Middle frontal gyrus (tissue), 1 donor: Measurements from ENCODE around the gene SMAD7.

Experiments used
- DNase-seq: peaks from one replicate; pipeline ENCODE4 v3.0.0-alpha.2; 2015; ENCODE audit warnings: low spot score; ENCODE audit errors: extremely low spot score

Gene SMAD7, protein sequence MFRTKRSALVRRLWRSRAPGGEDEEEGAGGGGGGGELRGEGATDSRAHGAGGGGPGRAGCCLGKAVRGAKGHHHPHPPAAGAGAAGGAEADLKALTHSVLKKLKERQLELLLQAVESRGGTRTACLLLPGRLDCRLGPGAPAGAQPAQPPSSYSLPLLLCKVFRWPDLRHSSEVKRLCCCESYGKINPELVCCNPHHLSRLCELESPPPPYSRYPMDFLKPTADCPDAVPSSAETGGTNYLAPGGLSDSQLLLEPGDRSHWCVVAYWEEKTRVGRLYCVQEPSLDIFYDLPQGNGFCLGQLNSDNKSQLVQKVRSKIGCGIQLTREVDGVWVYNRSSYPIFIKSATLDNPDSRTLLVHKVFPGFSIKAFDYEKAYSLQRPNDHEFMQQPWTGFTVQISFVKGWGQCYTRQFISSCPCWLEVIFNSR

DNA sequence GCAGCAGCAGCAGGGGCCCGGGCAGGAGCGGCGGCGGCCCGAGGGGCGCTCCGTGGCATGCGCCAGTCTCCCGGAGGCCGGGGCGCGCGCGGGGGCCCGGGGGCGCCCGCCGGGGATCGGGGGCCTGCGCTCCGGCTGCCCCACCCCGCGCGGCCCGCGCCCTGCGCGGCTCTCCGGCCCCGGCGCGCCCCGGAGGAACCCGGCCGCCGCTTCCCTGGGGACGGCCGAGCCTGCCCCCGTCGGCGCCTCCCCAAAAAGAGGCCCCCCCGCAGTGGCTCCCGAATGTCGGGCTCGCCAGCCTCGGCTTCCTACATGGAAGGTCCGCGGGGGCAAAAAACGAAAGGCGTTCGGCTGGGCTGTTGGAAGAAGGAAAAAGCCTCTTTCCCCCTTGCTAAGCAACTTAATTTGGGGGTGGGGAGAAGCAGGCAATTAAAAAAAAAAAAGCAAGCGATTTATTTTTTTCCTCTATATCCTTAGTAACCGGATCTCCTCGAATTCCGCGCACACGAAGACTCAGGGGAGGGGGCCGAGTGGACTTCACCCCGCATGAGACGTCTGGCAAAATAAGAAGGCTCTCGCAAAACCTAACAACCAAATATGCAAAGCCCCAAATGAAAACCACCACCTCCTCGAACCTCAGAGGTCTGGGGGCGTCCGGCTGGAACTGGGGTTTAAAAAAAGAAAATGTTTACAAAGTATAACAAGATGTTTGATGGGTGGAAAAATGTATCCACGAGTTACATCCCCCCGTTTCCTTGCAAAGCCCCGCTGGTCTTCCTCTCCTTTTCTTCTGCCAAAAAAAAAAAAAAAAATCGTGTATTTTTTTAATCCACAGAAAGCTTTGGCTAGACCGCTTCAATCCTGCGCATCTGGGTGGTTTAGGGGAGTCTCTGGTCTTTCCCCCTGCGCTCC, at the start of gene SMAD7:
Gene SMAD7 (minus strand): TSS at position 430 of the 912 bp plus-strand sequence. CDS start 541 bp downstream, outside the sequence.
- DNase-seq: no peak

DNA sequence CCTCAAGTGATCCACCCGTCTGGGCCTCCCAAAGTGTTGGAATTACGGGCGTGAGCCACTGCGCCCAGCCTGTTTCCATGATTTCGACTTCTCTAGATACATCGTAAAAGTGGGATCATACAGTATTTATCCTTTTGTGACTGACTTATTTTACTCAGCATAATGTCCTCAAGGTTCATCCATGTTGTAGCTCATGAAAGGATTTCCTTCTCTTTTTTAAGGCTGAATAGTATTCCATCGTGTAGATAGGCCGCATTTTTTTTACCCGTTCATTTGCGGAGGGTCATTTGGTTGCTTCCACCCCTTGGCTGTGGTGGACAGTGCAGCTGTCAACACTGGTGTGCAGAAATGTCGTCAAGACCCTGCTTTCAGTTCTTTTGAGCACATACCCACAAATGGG, 48.8 kb upstream of the SMAD7 start:
- no peak for DNase-seq

DNA sequence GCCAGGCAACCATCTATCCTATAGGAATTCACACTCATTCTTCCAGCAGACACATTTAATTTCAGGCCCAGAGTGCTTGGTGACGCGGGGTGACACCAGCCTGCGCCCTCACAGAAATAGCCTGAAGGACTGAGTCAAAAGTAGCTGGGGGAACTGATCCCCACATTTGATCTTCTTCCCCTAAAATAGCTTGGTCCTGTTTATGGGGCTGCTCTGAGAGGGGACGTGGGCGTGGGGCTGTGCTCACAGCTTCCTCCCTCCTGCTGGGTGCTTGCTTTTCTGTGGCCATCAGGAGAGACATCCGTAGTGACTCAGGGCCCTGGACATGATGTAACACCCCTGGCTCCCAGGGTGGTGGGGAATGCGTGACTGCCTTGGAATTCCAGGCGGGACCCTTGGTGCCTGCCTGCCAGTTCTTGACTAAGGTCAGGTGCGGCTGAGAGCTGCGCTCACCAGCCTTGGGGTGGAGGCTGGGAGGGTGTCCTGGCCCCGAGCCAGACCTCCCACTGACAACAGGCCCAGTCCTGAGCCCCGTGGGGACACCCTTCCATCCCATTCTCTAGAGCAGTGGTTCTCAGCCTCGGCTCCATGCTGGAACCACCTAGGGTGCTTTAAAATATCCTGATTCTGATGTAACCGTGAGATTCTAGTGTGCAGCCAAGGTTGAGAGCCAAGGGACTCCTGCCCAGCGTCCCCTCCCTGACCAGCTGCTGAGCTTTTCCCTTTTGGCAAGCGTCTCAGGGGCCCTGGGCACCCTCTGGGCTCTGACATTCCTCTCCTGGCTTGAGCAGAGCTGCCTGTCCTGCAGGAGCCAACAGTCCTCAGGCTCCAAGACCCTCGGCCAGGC, 47.4 kb upstream of the SMAD7 start:
- DNase-seq: no peak

DNA sequence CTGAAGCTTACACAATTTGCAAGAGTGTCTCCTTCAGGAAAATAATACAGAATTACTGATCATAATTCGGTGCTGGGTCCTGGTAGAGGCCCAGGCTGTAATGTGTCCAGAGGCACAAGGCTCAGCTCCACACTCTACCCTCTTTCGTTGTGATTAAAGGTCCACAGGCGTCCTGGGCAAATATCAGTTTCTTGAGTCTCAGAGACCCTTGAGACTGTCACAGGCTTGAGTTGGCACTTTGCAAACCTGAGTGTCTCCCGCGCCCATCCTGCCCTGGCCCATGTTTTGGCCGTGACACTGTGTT, 46.9 kb upstream of the SMAD7 start:
- no peak for DNase-seq

DNA sequence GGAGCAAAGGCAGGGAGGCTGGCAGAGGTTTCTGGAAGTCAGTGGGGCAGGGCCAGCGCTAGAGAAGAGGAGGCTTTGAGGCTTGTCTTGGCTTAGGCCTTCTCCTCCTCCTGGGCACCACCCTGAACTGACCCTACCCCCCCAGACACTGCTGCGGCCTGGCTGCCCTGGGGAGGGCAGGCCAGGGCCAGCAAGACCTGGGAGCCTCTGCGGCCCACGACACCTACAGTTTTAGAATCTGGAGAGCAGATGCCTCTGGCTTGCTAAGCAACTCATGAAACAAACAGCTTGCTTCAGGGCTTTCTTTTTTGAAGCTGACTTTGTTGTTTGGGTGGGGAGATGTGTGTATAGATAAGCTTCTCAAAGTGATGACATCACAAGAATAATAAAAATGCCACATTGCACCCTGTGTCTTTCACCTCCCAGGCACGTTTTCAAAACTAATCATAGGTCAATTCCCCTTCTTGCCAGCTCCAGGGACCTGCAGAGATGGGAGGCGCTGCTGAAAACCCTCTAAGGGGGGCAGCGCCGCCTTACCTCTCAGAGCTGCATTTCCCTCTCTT, 46.2 kb upstream of the SMAD7 start:
- no peak for DNase-seq

DNA sequence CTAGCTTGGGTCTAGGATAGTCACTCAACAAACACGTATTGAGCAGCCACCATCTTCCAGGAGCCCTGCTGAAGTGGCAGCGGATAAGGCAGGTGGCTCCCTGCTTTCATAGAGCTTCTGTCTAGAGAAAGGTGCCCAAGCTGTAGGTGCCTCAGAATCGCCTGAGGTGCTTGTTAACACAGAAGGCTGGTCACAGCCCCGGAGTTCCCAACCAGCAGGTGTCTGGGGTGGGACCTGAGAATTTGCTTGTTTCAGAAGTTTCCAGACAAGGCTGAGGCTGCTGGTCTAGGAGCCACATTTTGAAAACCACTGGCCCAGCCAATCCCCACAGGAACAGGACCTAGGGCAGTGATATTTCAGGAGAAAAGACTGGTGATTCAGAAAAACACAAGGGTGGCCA, 45.3 kb upstream of the SMAD7 start:
- DNase-seq: no peak

DNA sequence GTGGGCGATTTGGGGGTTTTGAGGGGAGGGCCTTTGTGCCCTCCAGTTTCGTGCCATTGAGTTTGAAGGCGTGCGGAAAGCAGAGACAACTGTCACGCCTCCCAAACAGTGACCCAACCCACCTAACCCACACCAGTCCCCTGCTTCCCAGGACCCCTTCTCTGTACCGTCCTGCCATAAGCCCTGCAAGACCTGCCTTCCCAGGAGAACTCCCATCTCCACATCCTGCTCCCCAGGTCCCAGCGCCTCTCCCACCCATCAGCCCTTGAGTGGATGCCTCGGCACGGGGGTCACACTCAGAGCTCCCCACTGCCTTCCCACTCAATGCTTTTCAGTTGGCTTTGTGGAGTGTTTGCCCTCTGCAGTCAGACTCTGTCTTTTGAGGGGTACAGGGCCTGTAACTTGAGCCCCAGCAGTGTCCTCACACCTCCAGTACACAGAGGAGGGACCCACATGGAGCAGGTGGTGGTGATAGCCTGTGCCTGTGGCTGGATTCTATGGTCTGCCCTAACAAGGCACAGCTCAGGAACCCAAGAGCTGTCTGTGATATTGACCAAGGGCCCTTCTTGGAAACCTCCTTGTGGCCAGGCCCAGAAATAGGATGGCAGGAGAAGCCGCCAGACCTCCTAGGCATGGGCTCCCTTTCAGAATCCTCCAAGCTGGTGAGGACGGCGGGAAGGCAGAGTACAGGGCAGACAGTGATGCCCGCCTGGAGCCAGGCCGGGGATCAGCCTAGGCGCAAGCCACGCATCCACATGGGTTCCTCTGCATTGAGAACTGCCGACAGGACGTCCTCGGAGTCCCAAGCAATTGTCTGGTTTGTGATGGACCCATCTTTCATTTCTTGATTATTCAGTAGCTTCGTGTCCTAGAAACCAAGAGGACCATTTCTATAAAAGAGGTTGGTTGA, 44.4 kb upstream of the SMAD7 start:
- DNase-seq: no peak

DNA sequence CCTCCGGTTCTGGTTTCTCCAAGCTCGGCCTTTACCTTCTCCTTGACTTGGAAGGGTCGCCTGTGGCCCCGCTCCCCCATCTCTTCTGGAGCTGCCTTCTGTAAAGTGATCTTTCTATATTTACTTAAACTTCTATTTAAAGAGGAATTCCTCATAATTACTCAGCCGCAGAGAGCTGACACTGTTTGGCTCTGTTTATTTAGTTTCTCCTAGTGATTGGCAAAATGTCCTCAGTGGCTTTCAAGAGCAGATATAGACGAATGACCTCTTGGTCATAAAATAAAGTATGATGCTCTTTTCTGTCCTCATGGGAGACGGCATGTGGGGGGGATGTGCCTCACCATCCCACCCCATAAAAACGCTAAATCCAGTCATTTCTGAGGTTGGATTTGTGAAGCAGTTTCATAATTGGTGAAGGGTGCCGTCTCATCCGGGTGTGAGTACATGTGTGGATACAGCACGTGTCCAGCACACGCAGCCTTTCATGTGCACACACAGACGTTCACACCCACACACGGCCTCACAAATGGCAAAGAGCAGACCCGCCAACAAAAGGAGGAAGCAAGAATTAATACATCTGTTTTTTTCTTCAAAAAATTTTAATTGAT, 43.4 kb upstream of the SMAD7 start:
- no peak for DNase-seq

DNA sequence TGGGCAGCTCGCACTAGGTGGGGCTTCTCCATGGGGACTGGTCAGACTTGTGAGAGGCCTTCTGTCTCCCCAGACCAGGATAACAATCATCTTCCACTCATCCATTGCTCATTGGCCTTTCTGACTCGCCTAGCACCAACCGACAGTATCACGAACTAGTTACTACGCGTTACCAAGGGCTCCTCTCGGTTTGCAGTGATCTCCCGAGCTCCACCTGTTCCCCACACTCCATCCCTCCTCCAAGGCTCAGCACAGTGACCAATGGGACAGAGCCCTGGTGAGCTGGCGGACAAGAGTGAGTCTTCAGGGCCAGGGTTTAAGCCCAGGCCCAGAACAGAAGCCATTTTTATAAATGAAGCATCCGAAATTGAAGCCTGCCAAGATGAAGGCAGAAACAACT, 42.8 kb upstream of the SMAD7 start:
- no peak for DNase-seq

DNA sequence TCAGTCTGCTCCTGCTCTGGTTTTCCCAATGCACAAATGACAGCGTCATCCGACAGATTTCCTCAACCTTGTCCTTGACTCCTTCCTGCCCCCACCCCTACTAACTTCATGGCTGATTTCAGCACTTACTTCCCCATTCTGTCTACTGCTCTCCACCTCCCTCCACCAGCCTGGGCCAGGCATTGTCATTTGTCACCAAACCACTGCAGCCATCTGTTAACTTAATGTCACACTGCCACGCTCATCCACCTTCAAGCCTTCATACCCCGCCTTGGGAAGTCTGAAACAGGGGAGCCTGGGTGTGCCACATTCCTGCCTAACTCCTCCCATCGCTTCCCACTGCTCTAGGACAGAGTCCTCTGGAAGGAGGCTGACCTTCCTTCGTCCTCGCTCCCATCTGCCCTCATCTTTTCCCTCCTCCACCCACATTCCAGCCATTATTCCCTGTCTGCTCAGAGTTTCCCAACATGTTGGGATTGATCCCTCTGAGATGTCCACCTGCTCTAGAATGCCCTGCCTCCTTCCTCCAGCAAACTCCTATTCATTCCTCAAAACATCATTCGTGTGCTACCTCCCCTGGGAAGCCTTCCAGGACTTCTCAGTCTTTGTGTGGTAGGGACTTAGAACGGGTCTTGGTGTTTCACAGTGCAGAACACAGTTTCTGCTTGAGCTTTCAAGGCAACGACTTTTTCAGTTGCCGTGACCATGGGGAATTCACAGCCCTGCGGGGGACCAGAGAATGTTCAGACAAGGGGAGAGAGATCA, 42.2 kb upstream of the SMAD7 start:
- DNase-seq: no peak

DNA sequence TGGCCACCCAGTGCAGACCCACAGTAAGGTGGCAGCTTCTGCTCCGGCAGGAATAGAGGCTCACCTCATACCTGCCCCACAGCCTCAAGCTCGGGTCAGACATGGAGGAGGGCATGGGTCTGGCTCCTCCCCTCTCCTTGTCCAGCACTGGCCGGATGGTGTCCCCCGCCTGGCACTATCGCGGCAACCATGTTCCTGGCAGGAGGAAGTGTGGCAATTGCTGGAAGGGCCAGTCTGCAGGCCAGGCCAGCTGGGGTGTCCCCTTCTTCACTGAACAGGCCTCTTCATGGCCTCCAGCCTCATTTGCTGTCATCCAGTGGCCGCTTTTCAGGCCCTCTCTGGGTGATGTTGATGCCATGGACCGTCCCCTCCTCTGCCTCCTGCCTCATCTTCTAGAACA, 41.4 kb upstream of the SMAD7 start:
- DNase-seq: no peak

DNA sequence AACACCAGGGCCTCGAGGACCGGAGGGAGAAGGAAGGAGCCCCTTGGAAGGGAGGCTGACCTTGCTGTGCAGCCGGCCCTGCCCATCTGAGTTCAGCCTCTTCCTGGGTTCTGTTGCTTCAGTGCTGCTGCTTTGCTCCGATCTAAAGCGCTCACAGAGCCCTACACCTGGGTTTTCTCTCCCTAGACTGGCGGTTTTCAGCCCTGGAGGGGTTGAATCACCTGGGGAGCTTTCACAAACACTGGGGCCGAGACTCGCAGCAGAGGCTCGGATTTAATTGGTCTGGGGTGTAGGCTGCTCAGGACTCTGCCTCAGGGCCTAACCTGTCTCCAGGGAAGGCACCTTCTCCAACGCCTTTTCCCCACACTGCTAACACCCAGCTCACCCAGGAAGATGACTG, 40.9 kb upstream of the SMAD7 start:
- no peak for DNase-seq

DNA sequence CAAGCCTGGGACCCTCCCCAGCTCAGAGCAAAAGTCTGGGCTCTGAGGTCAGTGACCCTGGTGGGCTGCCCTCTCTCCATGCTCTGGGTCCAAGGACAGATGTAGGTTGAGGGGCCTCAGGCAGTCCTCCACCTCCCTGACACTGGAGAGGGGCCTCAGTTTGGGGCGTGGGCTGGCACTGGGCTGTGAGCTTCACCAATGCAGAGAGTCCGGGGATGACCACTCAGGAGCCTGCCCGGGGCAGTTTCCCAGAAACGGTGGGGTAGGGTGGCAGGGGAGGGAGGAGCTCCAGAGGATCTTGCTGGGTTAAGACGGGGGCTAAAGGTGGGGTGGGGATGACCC, 40.5 kb upstream of the SMAD7 start:
- DNase-seq: no peak

DNA sequence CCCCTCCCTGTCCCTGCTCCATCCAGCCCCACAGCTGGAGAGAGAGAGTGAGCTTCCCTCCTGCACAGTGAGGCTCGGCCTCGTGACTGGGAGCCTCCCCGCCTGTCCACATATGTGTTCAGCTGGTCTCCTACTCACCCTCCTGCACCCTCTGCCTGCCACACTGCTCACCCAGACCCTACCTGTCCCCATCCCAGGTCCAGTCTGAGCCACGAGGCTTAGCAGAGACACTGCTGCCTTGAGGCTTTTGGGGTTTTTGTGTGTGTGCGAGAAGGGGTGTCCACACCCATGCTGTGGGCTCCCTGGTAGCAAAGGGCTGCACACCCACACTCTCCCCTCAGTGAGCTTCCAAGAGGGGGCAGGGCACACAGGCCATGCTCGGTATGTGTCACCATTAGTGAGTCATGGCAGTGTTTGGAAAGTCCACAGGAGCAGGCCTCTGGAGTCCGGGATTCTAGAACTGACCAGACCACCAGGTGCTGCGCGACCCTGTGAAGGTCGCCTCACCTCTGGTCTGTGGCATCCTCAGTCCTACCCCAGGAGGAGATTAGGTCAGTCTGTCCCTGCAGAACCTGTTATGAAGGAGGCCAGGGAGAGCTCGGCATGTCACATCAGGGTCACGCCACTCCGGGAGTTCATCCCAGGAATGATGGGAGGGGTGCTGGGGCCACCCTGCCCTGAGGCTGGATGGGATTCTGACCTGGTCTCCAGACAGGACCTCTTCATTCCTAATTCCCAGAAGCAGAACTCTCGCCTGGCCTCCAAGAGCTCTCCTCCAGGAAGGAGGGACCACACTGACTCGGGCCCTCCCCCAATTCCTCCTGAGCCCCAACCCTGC, 39.9 kb upstream of the SMAD7 start:
- no peak for DNase-seq

DNA sequence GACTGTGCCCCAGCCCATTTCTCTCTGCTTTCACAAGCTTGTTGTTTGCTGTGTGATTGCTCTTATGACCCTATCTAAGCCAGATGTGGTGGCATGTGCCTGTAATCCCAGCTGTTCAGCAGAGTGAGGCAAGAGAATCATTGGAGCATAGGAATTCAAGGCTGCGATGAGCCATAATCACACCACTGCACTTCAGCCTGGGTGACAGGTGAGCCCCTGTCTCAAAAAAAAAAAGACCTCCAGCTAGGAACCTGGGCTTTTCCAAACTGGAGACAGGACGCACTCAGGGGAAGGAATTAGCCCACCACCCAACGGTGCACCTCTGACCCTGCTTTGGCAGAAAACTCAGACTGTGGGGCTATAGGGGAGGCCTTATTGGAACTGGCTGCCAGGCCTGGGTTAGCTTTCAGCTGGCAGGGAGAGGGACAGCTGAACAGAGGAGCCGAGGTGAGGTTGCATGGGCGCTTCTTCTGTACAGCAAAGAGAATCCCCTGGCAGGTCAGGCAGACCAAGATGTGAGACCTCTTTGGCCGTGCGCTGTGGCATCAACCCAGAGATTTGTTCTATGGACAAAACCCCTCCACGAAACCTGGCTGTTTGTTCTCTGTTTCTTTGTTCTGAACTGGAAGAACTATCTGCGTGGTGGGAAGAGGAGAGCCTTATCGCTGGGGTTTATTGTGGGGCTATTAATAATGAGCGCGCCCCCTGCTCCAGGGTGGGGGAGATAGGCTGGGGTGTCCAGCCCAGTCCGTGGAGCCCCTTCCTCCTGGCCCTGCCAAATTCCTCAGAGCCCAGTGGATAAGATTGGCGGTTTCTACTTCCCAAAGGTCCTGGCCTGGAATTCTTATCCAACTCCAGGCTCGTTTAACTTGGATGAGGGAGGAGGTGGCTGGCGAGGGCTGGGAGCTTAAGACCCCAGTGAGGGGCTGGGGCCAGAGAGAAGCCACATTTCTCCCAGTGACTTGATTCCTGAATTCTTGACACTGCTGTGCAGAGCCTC, 38.8 kb upstream of the SMAD7 start:
- DNase-seq: no peak

DNA sequence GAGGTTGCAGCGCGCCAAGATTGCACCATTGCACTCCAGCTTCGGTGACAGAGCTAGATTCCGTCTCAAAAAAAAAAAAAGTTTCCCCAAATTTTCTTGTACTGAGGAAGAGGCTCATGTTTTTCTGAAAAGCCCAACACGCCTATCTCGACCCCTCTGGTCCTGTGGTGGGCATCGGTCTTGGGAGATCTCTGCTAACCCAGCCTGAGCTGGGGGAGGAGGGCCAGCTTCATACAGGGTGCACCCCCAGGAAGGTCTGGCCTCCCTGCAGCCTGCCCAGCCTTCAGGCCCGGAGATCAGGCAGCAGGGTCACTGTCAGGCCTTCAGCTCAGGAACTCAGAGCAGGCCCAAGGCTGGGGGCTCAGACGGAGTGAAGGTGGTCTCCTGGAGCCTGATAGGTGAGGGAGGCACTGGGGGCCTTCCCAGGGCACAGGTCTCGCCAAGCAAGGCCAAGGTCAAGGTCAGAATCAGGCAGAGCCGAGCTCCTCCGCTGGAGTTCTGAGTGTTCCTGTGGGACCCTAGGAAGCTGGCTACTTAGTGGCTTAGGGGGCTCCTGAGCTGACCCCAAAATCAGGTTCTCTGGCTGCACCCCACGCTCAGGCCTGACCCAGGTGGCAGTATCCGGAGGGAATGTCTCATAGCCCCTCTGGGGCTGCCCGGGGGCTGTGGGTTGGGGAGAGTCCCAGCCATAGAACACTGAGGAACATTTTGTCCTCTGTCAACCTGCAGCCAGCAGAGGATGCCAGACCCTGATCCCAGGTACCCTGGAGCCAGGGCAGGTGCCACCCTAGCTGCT, 37.9 kb upstream of the SMAD7 start:
- no peak for DNase-seq
